ENCODE measurements around the gene SLC6A8. TPM values are rescaled to one million over a fixed set of nuclear protein-coding genes. Genes with fewer than 3 reads are reported as not detected.
"Not testable (repeated sequence)": the region's sequence is repeated elsewhere in the genome, so short reads cannot be mapped to it uniquely, and the experiment has no call there.

SLC6A8 gene
- total RNA-seq, 1 donor from 2014 or later, result 13.0 TPM

- peaks cover 8 to 16% (median 9%) of the 10 kb centered on the region in 3 donors for H3K36me3 ChIP-seq (ENCODE audit: control insufficient read depth in 3 of 3, insufficient read depth in 3 of 3, low read length in 3 of 3)
- no peaks in the 10 kb centered on the region for H3K4me1 ChIP-seq (ENCODE audit: control insufficient read depth in 3 of 3, insufficient read depth in 3 of 3, low read length in 3 of 3)
- H3K27ac ChIP-seq (ENCODE audit: low read depth, low read length), result no peak overlapping the region
- H3K27me3 ChIP-seq (ENCODE audit: control insufficient read depth in 3 of 3, insufficient read depth in 3 of 3, low read length in 3 of 3), result peaks cover 0 to 4% (median 0%) of the 10 kb centered on the region in 3 donors
- no peak overlapping the region for H3K4me3 ChIP-seq (ENCODE audit: low read length in 3 of 3)
- H3K9ac ChIP-seq (ENCODE audit: low read depth in 1 of 3, low read length in 3 of 3), result no peak overlapping the region
- H3K9me3 ChIP-seq (ENCODE audit: control insufficient read depth in 3 of 3, low read length in 3 of 3), result no peaks in the 10 kb centered on the region
Measured at GRCh38 chrX:153736871-153737441, 49.2 kb downstream of the SLC6A8 start.

DNA sequence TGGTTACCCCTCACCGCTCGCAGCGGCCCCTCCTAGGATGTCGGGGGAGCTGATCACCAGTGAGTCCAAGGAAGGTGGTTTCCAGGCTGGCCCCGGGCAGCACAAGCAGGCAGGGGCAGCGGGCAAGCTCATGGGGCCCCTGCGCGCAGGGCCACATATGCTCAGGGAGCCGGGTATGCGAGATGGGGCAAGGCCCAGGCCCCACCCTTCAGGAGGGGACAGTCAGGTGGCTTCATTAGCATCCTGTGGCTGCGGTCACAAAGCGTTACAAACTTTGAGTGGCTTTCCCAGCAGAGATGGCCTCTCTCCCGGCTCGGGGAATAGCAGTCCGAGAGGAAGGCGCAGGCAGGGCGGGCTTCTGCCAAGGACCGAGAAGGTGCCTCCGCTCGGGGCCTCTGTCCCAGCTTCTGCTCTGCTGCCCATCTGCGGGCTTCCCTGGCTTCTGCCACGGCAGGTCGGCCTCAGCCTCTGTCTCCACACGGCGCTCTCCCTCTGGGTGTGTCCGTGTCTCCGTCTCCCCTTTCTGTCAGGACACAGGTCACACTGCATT is 50.4 kb downstream of the SLC6A8 start:
- no peak overlapping the region for H3K9ac ChIP-seq (ENCODE audit: low read depth in 1 of 3, low read length in 3 of 3)
- H3K36me3 ChIP-seq (ENCODE audit: control insufficient read depth in 3 of 3, insufficient read depth in 3 of 3, low read length in 3 of 3), result peaks cover 8 to 16% (median 8%) of the 10 kb centered on the region in 3 donors
- H3K4me3 ChIP-seq (ENCODE audit: low read length in 3 of 3), result no peak overlapping the region
- H3K27me3 ChIP-seq (ENCODE audit: control insufficient read depth in 3 of 3, insufficient read depth in 3 of 3, low read length in 3 of 3), result peaks cover 0 to 4% (median 0%) of the 10 kb centered on the region in 3 donors
- no peaks in the 10 kb centered on the region for H3K4me1 ChIP-seq (ENCODE audit: control insufficient read depth in 3 of 3, insufficient read depth in 3 of 3, low read length in 3 of 3)
- no peaks in the 10 kb centered on the region for H3K9me3 ChIP-seq (ENCODE audit: control insufficient read depth in 3 of 3, low read length in 3 of 3)
- no peak overlapping the region for H3K27ac ChIP-seq (ENCODE audit: low read depth, low read length)

GRCh38 chrX:153739754-153740486 is 52.2 kb downstream of the SLC6A8 start:
- H3K36me3 ChIP-seq (ENCODE audit: control insufficient read depth in 3 of 3, insufficient read depth in 3 of 3, low read length in 3 of 3), result peaks cover 6 to 16% (median 8%) of the 10 kb centered on the region in 3 donors
- H3K4me3 ChIP-seq (ENCODE audit: low read length in 3 of 3), result no peak overlapping the region
- H3K4me1 ChIP-seq (ENCODE audit: control insufficient read depth in 3 of 3, insufficient read depth in 3 of 3, low read length in 3 of 3), result peaks cover 0 to 3% (median 0%) of the 10 kb centered on the region in 3 donors
- no peak overlapping the region for H3K9ac ChIP-seq (ENCODE audit: low read depth in 1 of 3, low read length in 3 of 3)
- H3K27me3 ChIP-seq (ENCODE audit: control insufficient read depth in 3 of 3, insufficient read depth in 3 of 3, low read length in 3 of 3), result peaks cover 0 to 4% (median 0%) of the 10 kb centered on the region in 3 donors
- H3K9me3 ChIP-seq (ENCODE audit: control insufficient read depth in 3 of 3, low read length in 3 of 3), result no peaks in the 10 kb centered on the region
- H3K27ac ChIP-seq (ENCODE audit: low read depth, low read length), result no peak overlapping the region

DNA sequence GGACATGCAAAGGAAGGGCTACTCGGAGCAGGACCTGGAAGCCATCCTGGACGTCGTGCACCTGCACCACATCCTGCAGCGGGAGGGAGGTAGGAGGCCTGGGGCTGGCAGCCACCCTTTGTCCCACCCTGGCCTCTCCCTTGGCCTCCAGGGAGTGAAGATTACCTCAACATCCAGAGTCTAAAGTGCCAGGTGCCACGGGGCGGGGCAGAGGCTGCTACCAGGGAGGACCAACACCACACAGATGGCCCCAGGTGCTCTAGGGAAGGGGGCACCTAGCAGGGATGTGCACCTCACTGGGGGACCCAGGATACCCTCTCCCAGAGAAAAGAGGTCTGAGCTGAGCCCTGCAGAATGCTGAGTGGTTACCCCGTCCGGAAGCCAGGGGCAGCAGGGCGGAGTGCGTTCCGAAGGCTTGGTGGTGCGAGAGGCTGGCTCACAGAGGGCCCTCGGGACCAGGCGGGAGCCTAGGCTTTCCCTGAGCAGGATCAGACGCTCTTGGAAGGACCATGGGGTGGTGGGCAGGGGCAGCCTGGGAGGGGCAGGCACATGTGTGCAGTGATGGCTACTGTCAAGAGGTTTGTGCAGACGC is 53.0 kb downstream of the SLC6A8 start:
- H3K9me3 ChIP-seq (ENCODE audit: control insufficient read depth in 3 of 3, low read length in 3 of 3), result no peaks in the 10 kb centered on the region
- H3K4me1 ChIP-seq (ENCODE audit: control insufficient read depth in 3 of 3, insufficient read depth in 3 of 3, low read length in 3 of 3), result peaks cover 0 to 3% (median 0%) of the 10 kb centered on the region in 3 donors
- peaks cover 6 to 16% (median 8%) of the 10 kb centered on the region in 3 donors for H3K36me3 ChIP-seq (ENCODE audit: control insufficient read depth in 3 of 3, insufficient read depth in 3 of 3, low read length in 3 of 3)

GRCh38 chrX:153741446-153741845 is 53.7 kb downstream of the SLC6A8 start:
- Histone ChIP-seq H3K9ac (ENCODE audit: low read depth in 1 of 3, low read length in 3 of 3) (no peak overlapping the region), H3K4me3 (ENCODE audit: low read length in 3 of 3) (no peak overlapping the region), H3K36me3 (ENCODE audit: control insufficient read depth in 3 of 3, insufficient read depth in 3 of 3, low read length in 3 of 3) (peaks cover 3 to 13% (median 6%) of the 10 kb centered on the region in 3 donors), H3K4me1 (ENCODE audit: control insufficient read depth in 3 of 3, insufficient read depth in 3 of 3, low read length in 3 of 3) (peaks cover 0 to 3% (median 0%) of the 10 kb centered on the region in 3 donors), H3K27me3 (ENCODE audit: control insufficient read depth in 3 of 3, insufficient read depth in 3 of 3, low read length in 3 of 3) (peaks cover 0 to 4% (median 0%) of the 10 kb centered on the region in 3 donors), H3K27ac (ENCODE audit: low read depth, low read length) (no peak overlapping the region), H3K9me3 (ENCODE audit: control insufficient read depth in 3 of 3, low read length in 3 of 3) (no peaks in the 10 kb centered on the region)

More for the DNA sequence above, 53.0 kb downstream of the SLC6A8 start:
- Histone ChIP-seq H3K27me3 (ENCODE audit: control insufficient read depth in 3 of 3, insufficient read depth in 3 of 3, low read length in 3 of 3) (peaks cover 0 to 4% (median 0%) of the 10 kb centered on the region in 3 donors), H3K4me3 (ENCODE audit: low read length in 3 of 3) (no peak overlapping the region), H3K27ac (ENCODE audit: low read depth, low read length) (no peak overlapping the region), H3K9ac (ENCODE audit: low read depth in 1 of 3, low read length in 3 of 3) (no peak overlapping the region)

- H3K36me3 ChIP-seq (ENCODE audit: control insufficient read depth in 3 of 3, insufficient read depth in 3 of 3, low read length in 3 of 3); H3K9ac ChIP-seq (ENCODE audit: low read depth in 1 of 3, low read length in 3 of 3); H3K27ac ChIP-seq (ENCODE audit: low read depth, low read length): not testable (repeated sequence)
Measured at GRCh38 chrX:153742111-153742510, 54.4 kb downstream of the SLC6A8 start.

DNA sequence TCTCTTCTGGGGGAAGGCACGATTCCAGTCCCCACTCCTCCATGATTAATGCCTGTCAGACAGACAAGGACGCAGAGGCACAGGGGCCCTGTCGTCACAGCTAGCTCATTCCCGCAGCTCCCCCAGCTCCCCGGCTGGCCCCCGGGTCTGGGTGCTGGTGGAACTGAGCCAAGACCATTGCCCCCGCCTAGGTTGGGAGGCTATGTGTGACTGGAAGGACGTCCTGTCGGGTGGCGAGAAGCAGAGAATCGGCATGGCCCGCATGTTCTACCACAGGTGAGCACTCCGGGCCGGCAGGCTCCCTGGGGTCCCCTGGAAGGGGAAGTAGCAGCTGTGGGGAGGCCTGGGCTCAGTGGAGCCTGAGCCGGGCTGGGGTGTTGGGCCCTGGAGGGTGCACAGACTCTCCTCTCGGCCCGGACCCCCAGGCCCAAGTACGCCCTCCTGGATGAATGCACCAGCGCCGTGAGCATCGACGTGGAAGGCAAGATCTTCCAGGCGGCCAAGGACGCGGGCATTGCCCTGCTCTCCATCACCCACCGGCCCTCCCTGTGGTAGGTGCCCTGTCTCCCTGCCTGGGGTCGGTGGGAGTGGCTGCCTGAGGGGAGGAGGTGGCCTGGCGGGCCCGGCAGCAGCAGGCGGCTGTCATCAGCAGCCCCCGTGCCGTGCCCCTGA is 55.2 kb downstream of the SLC6A8 start:
- H3K4me1 ChIP-seq (ENCODE audit: control insufficient read depth in 3 of 3, insufficient read depth in 3 of 3, low read length in 3 of 3); H3K36me3 ChIP-seq (ENCODE audit: control insufficient read depth in 3 of 3, insufficient read depth in 3 of 3, low read length in 3 of 3); H3K9me3 ChIP-seq (ENCODE audit: control insufficient read depth in 3 of 3, low read length in 3 of 3); H3K27ac ChIP-seq (ENCODE audit: low read depth, low read length); H3K9ac ChIP-seq (ENCODE audit: low read depth in 1 of 3, low read length in 3 of 3); H3K27me3 ChIP-seq (ENCODE audit: control insufficient read depth in 3 of 3, insufficient read depth in 3 of 3, low read length in 3 of 3); H3K4me3 ChIP-seq (ENCODE audit: low read length in 3 of 3): not testable (repeated sequence)

More at GRCh38 chrX:153742111-153742510, 54.4 kb downstream of the SLC6A8 start:
- H3K27me3 ChIP-seq (ENCODE audit: control insufficient read depth in 3 of 3, insufficient read depth in 3 of 3, low read length in 3 of 3); H3K9me3 ChIP-seq (ENCODE audit: control insufficient read depth in 3 of 3, low read length in 3 of 3); H3K4me3 ChIP-seq (ENCODE audit: low read length in 3 of 3); H3K4me1 ChIP-seq (ENCODE audit: control insufficient read depth in 3 of 3, insufficient read depth in 3 of 3, low read length in 3 of 3): not testable (repeated sequence)

DNA sequence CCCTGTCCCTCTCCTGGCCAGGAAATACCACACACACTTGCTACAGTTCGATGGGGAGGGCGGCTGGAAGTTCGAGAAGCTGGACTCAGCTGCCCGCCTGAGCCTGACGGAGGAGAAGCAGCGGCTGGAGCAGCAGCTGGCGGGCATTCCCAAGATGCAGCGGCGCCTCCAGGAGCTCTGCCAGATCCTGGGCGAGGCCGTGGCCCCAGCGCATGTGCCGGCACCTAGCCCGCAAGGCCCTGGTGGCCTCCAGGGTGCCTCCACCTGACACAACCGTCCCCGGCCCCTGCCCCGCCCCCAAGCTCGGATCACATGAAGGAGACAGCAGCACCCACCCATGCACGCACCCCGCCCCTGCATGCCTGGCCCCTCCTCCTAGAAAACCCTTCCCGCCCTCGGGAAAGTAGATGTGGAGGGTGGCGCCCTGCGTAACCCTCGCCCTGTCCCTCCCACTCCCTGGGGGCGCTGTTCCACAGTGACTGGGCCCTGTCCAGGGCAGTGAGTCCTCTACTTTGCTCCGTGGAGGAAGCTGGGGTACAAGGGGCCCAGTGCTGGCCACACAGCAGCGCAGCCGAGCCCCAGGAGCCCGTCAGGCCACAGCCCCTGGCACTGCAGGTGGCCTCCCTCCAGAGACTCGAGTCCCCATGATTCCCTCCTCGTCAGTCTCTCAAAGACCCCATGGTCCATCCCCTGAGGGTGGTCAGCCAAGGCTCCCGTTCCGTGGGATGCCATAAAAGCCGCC is 55.9 kb downstream of the SLC6A8 start:
- not testable (repeated sequence) for H3K9ac ChIP-seq (ENCODE audit: low read depth in 1 of 3, low read length in 3 of 3); H3K9me3 ChIP-seq (ENCODE audit: control insufficient read depth in 3 of 3, low read length in 3 of 3); H3K4me1 ChIP-seq (ENCODE audit: control insufficient read depth in 3 of 3, insufficient read depth in 3 of 3, low read length in 3 of 3); H3K36me3 ChIP-seq (ENCODE audit: control insufficient read depth in 3 of 3, insufficient read depth in 3 of 3, low read length in 3 of 3); H3K27ac ChIP-seq (ENCODE audit: low read depth, low read length); H3K4me3 ChIP-seq (ENCODE audit: low read length in 3 of 3); H3K27me3 ChIP-seq (ENCODE audit: control insufficient read depth in 3 of 3, insufficient read depth in 3 of 3, low read length in 3 of 3)

All from skeletal muscle tissue (tissue), 4 donors.